ENCODE results near the gene KCNH1.

KCNH1 gene

DNA sequence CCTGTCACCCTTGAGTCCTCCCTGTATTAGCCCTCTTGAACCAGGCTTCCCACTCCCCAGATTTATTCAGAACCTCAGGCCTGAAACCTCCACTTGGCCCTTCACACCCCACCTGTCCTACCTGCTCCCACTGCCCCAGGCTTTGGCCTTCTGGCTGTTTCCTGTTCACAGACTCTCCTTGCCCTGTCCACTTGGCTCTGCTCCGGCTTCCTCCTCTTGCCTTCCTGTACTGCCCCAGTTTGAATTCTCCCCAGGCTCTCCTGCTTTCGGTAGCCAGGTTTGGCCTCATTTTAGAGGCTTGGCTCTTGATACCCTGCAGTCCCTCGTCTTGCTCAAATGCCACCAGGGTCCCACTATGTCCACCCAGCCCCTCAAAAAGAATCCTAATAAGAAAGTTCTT lies 385.2 kb downstream of the KCNH1 start:
- H3K27me3 ChIP-seq (ENCODE audit: insufficient read depth, low read length, poor library complexity) = no peaks in the 10 kb centered on the region
- H3K9ac ChIP-seq (ENCODE audit: low read length) = no peak overlapping the region
- WGBS (ENCODE audit: extremely low coverage, insufficient coverage, low lambda C conversion rate) = no CpG with 5 or more reads among the region's 3 CpGs
- H3K4ac ChIP-seq (ENCODE audit: low read depth, low read length) = no peak overlapping the region
- no peak overlapping the region for H2BK5ac ChIP-seq (ENCODE audit: low read length)
- H3K23ac ChIP-seq (ENCODE audit: low read length) = no peak overlapping the region
- no peak overlapping the region for H2AK5ac ChIP-seq (ENCODE audit: low read length)
- H2BK120ac ChIP-seq (ENCODE audit: low read depth, low read length) = no peak overlapping the region
- no peak overlapping the region for H4K5ac ChIP-seq (ENCODE audit: low read length)
- no peaks in the 10 kb centered on the region for H3K36me3 ChIP-seq (ENCODE audit: control insufficient read depth, insufficient read depth, low read length)
- no peaks in the 10 kb centered on the region for H3K79me1 ChIP-seq (ENCODE audit: low read length)
- H3K4me2 ChIP-seq (ENCODE audit: low read length) = no peak overlapping the region
- H3K18ac ChIP-seq (ENCODE audit: low read length) = no peak overlapping the region
- no peaks in the 10 kb centered on the region for H3K4me1 ChIP-seq (ENCODE audit: control insufficient read depth, low read depth, low read length)
- H3K56ac ChIP-seq (ENCODE audit: low read length) = no peak overlapping the region
- H3K27ac ChIP-seq (ENCODE audit: low read depth, low read length) = no peak overlapping the region
- DNase-seq = no peak
- H2BK15ac ChIP-seq (replicated peaks; ENCODE audit: low read depth) = no peak overlapping the region
- H3K4me3 ChIP-seq (ENCODE audit: low read length) = no peak overlapping the region
- no peak overlapping the region for H4K8ac ChIP-seq (ENCODE audit: low read depth, low read length)
- no peaks in the 10 kb centered on the region for H3K79me2 ChIP-seq (ENCODE audit: control insufficient read depth, insufficient read depth, low read length)

DNA sequence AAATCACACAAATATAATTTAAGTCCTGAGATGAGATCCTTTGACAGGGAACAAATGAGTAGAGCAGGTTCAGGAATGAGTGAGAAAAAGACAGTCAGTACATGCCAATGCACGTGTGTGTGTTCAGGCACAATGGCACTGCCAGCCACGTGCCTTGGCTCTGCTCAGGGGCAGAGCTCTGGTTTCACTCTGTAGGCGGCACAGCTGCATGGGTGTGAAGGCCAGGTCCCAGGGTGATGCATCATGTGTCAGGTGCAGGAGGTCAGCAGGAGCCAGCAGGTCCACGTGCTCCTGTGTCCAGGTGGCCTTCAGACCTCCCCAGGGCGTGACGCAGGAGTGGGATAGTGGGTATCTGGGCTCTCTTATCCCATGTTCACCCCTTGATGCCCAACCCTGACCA lies 386.1 kb downstream of the KCNH1 start:
- no CpG with 5 or more reads among the region's 6 CpGs for WGBS (ENCODE audit: extremely low coverage, insufficient coverage, low lambda C conversion rate)
- Histone ChIP-seq H2BK15ac (replicated peaks; ENCODE audit: low read depth) (no peak overlapping the region), H2AK5ac (ENCODE audit: low read length) (no peak overlapping the region)

GRCh38 chr1:210747112-210747511 lies 386.8 kb downstream of the KCNH1 start:
- Histone ChIP-seq H2BK5ac (ENCODE audit: low read length) (no peak overlapping the region), H3K23ac (ENCODE audit: low read length) (no peak overlapping the region), H3K27me3 (ENCODE audit: insufficient read depth, low read length, poor library complexity) (no peaks in the 10 kb centered on the region), H2BK15ac (replicated peaks; ENCODE audit: low read depth) (no peak overlapping the region), H3K9ac (ENCODE audit: low read length) (no peak overlapping the region), H3K79me2 (ENCODE audit: control insufficient read depth, insufficient read depth, low read length) (no peaks in the 10 kb centered on the region), H3K18ac (ENCODE audit: low read length) (no peak overlapping the region), H2BK120ac (ENCODE audit: low read depth, low read length) (no peak overlapping the region), H3K36me3 (ENCODE audit: control insufficient read depth, insufficient read depth, low read length) (no peaks in the 10 kb centered on the region), H2AK5ac (ENCODE audit: low read length) (no peak overlapping the region), H3K79me1 (ENCODE audit: low read length) (no peaks in the 10 kb centered on the region), H4K8ac (ENCODE audit: low read depth, low read length) (no peak overlapping the region), H3K4me3 (ENCODE audit: low read length) (no peak overlapping the region), H4K5ac (ENCODE audit: low read length) (no peak overlapping the region), H3K56ac (ENCODE audit: low read length) (no peak overlapping the region), H3K4ac (ENCODE audit: low read depth, low read length) (no peak overlapping the region), H3K27ac (ENCODE audit: low read depth, low read length) (no peak overlapping the region), H3K4me1 (ENCODE audit: control insufficient read depth, low read depth, low read length) (no peaks in the 10 kb centered on the region), H3K4me2 (ENCODE audit: low read length) (no peak overlapping the region)
- no peak for DNase-seq
- no CpG with 5 or more reads among the region's 3 CpGs for WGBS (ENCODE audit: extremely low coverage, insufficient coverage, low lambda C conversion rate)

More for the DNA sequence above, 386.1 kb downstream of the KCNH1 start:
- no peak overlapping the region for H3K4ac ChIP-seq (ENCODE audit: low read depth, low read length)
- H3K27ac ChIP-seq (ENCODE audit: low read depth, low read length) = no peak overlapping the region
- no peak overlapping the region for H4K5ac ChIP-seq (ENCODE audit: low read length)
- no peaks in the 10 kb centered on the region for H3K4me1 ChIP-seq (ENCODE audit: control insufficient read depth, low read depth, low read length)
- DNase-seq = no peak
- H3K4me3 ChIP-seq (ENCODE audit: low read length) = no peak overlapping the region
- H3K27me3 ChIP-seq (ENCODE audit: insufficient read depth, low read length, poor library complexity) = no peaks in the 10 kb centered on the region
- no peaks in the 10 kb centered on the region for H3K36me3 ChIP-seq (ENCODE audit: control insufficient read depth, insufficient read depth, low read length)
- no peak overlapping the region for H3K18ac ChIP-seq (ENCODE audit: low read length)
- no peak overlapping the region for H3K23ac ChIP-seq (ENCODE audit: low read length)
- no peak overlapping the region for H3K9ac ChIP-seq (ENCODE audit: low read length)
- no peaks in the 10 kb centered on the region for H3K79me2 ChIP-seq (ENCODE audit: control insufficient read depth, insufficient read depth, low read length)
- H4K8ac ChIP-seq (ENCODE audit: low read depth, low read length) = no peak overlapping the region
- H3K56ac ChIP-seq (ENCODE audit: low read length) = no peak overlapping the region
- H3K4me2 ChIP-seq (ENCODE audit: low read length) = no peak overlapping the region
- H2BK5ac ChIP-seq (ENCODE audit: low read length) = no peak overlapping the region
- no peak overlapping the region for H2BK120ac ChIP-seq (ENCODE audit: low read depth, low read length)
- no peaks in the 10 kb centered on the region for H3K79me1 ChIP-seq (ENCODE audit: low read length)

- Histone ChIP-seq H2BK15ac (replicated peaks; ENCODE audit: low read depth) (no peak overlapping the region), H4K8ac (ENCODE audit: low read depth, low read length) (no peak overlapping the region), H3K4me2 (ENCODE audit: low read length) (no peak overlapping the region), H3K4me3 (ENCODE audit: low read length) (no peak overlapping the region), H3K27me3 (ENCODE audit: insufficient read depth, low read length, poor library complexity) (no peaks in the 10 kb centered on the region), H3K23ac (ENCODE audit: low read length) (no peak overlapping the region), H2BK5ac (ENCODE audit: low read length) (no peak overlapping the region), H3K27ac (ENCODE audit: low read depth, low read length) (no peak overlapping the region), H3K36me3 (ENCODE audit: control insufficient read depth, insufficient read depth, low read length) (no peaks in the 10 kb centered on the region), H2AK5ac (ENCODE audit: low read length) (no peak overlapping the region), H3K79me2 (ENCODE audit: control insufficient read depth, insufficient read depth, low read length) (no peaks in the 10 kb centered on the region), H4K5ac (ENCODE audit: low read length) (no peak overlapping the region), H3K9ac (ENCODE audit: low read length) (no peak overlapping the region), H3K18ac (ENCODE audit: low read length) (no peak overlapping the region), H3K4me1 (ENCODE audit: control insufficient read depth, low read depth, low read length) (no peaks in the 10 kb centered on the region), H3K4ac (ENCODE audit: low read depth, low read length) (no peak overlapping the region), H3K79me1 (ENCODE audit: low read length) (no peaks in the 10 kb centered on the region), H2BK120ac (ENCODE audit: low read depth, low read length) (no peak overlapping the region), H3K56ac (ENCODE audit: low read length) (no peak overlapping the region)
- no peak for DNase-seq
- no CpG with 5 or more reads among the region's 3 CpGs for WGBS (ENCODE audit: extremely low coverage, insufficient coverage, low lambda C conversion rate)
These were observed 387.8 kb downstream of the KCNH1 start for GRCh38 chr1:210746024-210746731.

DNA sequence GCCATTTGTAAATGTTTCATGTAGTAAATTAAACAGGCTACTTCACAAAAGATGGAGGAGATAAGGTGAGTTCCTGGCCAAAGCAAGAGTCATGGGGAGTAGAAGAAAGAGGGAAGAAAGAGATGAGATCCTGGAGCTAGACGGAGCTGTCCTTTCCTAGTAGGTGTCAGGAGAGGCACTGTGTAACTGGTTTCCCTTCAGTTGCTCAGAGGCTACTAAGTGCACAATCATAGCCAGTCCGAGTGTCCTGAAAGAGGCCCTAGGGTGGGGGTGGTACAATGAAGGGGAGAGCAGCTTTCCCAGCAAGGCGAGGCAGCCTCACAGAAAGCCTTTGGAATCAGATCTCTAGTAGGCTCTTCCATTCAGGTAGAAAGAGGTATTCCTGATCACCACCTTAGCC lies 390.9 kb downstream of the KCNH1 start:
- Histone ChIP-seq H3K79me1 (ENCODE audit: low read length) (no peaks in the 10 kb centered on the region), H3K4ac (ENCODE audit: low read depth, low read length) (no peak overlapping the region), H4K8ac (ENCODE audit: low read depth, low read length) (no peak overlapping the region), H2BK5ac (ENCODE audit: low read length) (no peak overlapping the region), H3K56ac (ENCODE audit: low read length) (no peak overlapping the region), H4K5ac (ENCODE audit: low read length) (no peak overlapping the region), H3K4me3 (ENCODE audit: low read length) (no peak overlapping the region), H2BK15ac (replicated peaks; ENCODE audit: low read depth) (no peak overlapping the region), H3K4me2 (ENCODE audit: low read length) (no peak overlapping the region), H3K4me1 (ENCODE audit: control insufficient read depth, low read depth, low read length) (no peaks in the 10 kb centered on the region), H3K79me2 (ENCODE audit: control insufficient read depth, insufficient read depth, low read length) (no peaks in the 10 kb centered on the region), H3K9ac (ENCODE audit: low read length) (no peak overlapping the region), H3K27me3 (ENCODE audit: insufficient read depth, low read length, poor library complexity) (no peaks in the 10 kb centered on the region), H3K18ac (ENCODE audit: low read length) (no peak overlapping the region), H3K23ac (ENCODE audit: low read length) (no peak overlapping the region), H2BK120ac (ENCODE audit: low read depth, low read length) (no peak overlapping the region), H3K36me3 (ENCODE audit: control insufficient read depth, insufficient read depth, low read length) (no peaks in the 10 kb centered on the region), H3K27ac (ENCODE audit: low read depth, low read length) (no peak overlapping the region), H2AK5ac (ENCODE audit: low read length) (no peak overlapping the region)
- no peak for DNase-seq
- no CpG with 5 or more reads among the region's 3 CpGs for WGBS (ENCODE audit: extremely low coverage, insufficient coverage, low lambda C conversion rate)

DNA sequence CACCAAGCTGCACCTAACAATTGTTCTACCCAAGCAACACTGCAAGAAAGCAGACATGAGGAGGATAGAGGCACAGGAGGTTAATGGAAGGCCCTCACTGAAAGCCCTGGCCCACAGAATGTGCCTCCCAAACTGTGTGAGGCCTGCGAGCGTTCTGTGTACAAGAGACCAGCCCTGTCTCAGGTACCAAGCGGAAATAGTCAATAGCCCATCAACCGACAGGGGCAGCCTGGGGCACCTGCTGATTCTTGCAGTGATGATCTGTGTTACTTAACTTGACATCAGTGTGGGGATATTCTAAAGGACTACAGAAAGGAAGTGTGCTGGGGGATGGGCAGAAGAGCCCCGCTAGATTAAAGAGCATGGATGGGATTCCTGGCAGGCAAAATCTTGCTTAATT lies 392.4 kb downstream of the KCNH1 start:
- no peak overlapping the region for H3K4ac ChIP-seq (ENCODE audit: low read depth, low read length)
- WGBS (ENCODE audit: extremely low coverage, insufficient coverage, low lambda C conversion rate) = no CpG with 5 or more reads among the region's 5 CpGs

More for the DNA sequence above, 392.4 kb downstream of the KCNH1 start:
- Histone ChIP-seq H2BK15ac (replicated peaks; ENCODE audit: low read depth) (no peak overlapping the region), H3K79me2 (ENCODE audit: control insufficient read depth, insufficient read depth, low read length) (no peaks in the 10 kb centered on the region), H2AK5ac (ENCODE audit: low read length) (no peak overlapping the region), H3K36me3 (ENCODE audit: control insufficient read depth, insufficient read depth, low read length) (no peaks in the 10 kb centered on the region), H3K4me3 (ENCODE audit: low read length) (no peak overlapping the region), H3K18ac (ENCODE audit: low read length) (no peak overlapping the region), H3K9ac (ENCODE audit: low read length) (no peak overlapping the region), H3K79me1 (ENCODE audit: low read length) (no peaks in the 10 kb centered on the region), H3K27ac (ENCODE audit: low read depth, low read length) (no peak overlapping the region), H3K56ac (ENCODE audit: low read length) (no peak overlapping the region), H3K4me2 (ENCODE audit: low read length) (no peak overlapping the region), H3K23ac (ENCODE audit: low read length) (no peak overlapping the region), H3K27me3 (ENCODE audit: insufficient read depth, low read length, poor library complexity) (no peaks in the 10 kb centered on the region), H2BK5ac (ENCODE audit: low read length) (no peak overlapping the region), H4K5ac (ENCODE audit: low read length) (no peak overlapping the region), H3K4me1 (ENCODE audit: control insufficient read depth, low read depth, low read length) (no peaks in the 10 kb centered on the region), H2BK120ac (ENCODE audit: low read depth, low read length) (no peak overlapping the region), H4K8ac (ENCODE audit: low read depth, low read length) (no peak overlapping the region)
- DNase-seq = peak; percentile 8

Data from mesendoderm (in vitro differentiated cells).